GM18511 (cell line): Measurements from ENCODE around the gene SCMH1.
A peak's percentile ranks its signal among the peaks of the same experiment; 100 is the strongest.

Experiments used
- ATAC-seq: cut with Tn5 transposase; IDR thresholded peaks from one replicate; pipeline ENCODE4 v1.9.1; 2021; ENCODE audit warnings: mild to moderate bottlenecking, moderate library complexity; ENCODE audit not compliant: unreplicated experiment

SCMH1 gene

GRCh38 chr1:41241749-41242341 lies at the start of gene SCMH1:
Gene SCMH1, minus strand, starts transcription at chr1:41242306. Its CDS starts 56,173 bp downstream, at chr1:41186133.
- ATAC-seq = peak; percentile 47

- no peak for ATAC-seq
Observed at GRCh38 chr1:41291195-41291594, 49.1 kb upstream of the SCMH1 start.

DNA sequence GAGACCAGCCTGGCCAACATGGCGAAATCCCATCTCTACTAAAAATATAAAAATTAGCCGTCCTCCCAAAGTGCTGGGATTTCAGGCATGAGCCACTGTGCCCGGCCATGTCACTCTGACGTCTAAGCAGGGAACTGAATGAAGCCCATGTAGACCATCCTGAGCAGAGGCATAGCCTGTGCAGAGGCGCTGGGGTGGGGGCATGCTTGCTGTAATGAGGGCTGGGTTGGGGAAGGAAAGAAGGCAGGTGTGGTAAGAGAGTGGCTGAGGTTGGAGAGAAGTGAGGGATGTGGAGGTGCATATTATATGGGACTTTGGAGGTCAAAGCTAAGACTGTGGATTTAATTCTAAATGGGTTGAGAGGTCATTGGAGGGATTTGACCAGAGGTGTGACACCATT lies 47.1 kb upstream of the SCMH1 start:
- no peak for ATAC-seq

GRCh38 chr1:41286992-41287391 lies 44.9 kb upstream of the SCMH1 start:
- ATAC-seq = no peak

GRCh38 chr1:41286486-41286885 lies 44.4 kb upstream of the SCMH1 start:
- no peak for ATAC-seq

DNA sequence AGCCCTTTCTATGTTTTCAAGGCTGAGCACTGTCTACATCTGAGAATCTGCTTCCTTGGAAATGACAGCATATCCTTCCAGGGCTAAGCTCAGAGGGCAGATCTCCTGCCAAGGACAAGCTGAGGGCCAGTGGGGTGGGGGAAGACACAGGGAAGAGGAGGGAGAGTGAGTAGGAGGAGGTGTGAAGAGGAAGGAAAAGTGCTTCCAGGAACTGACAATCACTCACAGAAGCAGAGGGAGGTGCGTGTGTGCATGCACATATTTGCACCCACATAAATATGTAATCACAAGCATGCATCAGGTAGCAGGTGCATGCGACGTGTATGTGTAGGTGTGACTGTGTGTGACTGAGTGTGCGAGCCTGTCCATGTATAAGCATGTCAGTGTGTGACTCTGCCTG lies 43.7 kb upstream of the SCMH1 start:
- no peak for ATAC-seq

DNA sequence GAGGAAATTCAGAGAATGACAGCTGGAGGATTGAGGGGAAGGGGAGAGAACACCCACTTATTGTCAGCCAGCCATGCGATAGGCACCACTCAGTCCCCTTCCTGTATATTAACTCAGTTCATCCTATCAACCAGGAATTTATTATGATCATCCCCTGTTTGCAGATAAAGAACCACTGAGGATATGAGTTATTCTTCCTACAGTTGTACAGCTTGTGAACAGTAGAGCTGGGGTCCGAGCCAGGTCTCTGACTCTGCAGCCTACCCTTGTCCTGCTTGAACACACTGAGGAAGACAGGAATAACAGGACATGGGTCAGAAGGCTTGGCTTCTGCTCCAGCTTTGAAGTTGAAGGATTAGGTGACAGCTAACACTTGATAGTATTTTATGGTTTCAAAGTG lies 42.0 kb upstream of the SCMH1 start:
- ATAC-seq = no peak

GRCh38 chr1:41282679-41283317 lies 40.7 kb upstream of the SCMH1 start:
- no peak for ATAC-seq

DNA sequence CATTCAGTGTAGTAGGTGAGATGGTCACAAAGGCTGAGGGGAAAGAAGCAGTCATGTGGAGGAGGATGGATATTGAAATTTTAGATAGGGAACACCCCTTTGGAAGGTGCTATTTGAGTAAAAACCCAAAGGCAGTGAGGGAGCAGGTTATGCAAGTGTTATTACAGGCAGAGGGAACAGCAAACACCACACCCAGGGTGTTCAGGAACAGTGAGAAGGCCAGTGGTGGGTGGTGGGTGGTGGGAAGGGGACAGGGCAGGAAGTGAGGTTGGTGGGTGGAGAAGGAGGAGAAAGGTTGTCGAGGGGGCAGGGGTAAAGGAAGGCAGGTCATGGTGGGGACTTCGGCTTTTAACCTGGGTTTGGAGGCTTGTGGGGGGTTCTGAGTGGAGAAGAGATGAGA lies 39.2 kb upstream of the SCMH1 start:
- no peak for ATAC-seq

GRCh38 chr1:41280202-41281032 lies 38.3 kb upstream of the SCMH1 start:
- no peak for ATAC-seq

DNA sequence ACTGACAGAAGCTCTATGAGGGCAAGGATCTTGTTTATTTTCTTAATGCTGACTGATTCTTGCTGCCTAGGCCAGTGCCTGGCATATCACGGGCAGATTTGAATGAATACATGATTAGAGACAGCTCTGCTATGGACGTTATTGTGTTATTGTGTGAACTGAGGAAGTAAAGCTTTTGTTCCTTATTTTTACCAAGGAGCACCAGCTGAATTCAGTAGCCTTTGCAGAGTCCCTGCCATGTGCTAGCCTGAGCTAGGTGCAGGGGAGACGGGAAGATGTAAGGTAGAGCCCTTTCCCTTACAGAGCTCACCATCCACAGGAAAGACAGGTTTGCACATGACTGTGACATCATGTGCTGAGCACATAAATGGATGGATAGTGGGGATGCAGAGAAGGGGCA lies 36.0 kb upstream of the SCMH1 start:
- no peak for ATAC-seq

DNA sequence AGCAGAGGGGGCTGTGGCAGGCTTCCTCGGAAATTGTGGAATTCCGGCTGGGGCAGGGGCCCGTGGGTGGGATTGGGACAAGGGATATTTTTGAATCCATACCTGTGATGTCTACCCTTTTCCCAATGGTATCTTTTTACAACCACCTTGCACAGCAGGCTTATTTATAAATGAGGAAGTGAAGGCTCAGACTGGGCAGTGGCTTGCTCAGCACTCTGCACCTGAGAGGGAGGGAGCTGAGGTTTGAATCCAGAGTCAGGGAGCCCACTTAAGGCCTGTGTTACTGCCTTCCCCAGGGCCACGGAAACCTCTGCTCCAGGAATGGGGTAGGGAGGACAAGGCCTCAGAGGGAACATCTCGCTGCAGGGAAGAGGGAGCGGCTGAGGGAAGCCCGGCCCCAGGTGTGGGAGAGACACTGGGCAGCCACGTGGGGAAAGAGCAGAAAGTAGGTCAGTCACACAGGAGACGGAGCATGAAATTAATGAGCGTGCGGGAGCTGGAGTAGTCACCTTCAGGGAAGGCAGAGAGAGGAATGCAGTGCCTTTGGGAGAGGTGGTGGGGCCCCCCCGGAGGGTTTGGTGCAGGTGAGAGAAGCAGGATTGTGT lies 35.4 kb upstream of the SCMH1 start:
- ATAC-seq = no peak

DNA sequence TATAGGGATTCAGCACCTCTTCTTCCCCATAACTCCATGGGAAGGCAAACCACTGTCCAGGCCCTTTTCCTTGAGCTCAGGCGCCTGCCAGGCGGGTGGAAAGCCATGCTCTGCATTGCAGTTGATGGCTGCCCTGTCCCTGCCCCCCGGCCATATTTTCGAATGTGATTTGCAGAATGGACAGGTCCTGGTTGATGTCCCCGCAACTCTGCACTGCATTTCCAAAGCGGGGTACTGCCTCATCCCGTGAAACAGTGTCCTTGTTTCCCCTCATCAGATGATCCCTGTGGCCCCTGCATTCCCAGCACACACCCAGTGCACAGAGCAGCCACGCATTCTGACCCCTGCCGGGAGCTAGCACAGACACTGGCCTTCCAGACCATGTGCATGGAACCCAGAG lies 33.7 kb upstream of the SCMH1 start:
- ATAC-seq = no peak

- ATAC-seq = no peak
Observed at GRCh38 chr1:41274752-41275545, 32.8 kb upstream of the SCMH1 start.

DNA sequence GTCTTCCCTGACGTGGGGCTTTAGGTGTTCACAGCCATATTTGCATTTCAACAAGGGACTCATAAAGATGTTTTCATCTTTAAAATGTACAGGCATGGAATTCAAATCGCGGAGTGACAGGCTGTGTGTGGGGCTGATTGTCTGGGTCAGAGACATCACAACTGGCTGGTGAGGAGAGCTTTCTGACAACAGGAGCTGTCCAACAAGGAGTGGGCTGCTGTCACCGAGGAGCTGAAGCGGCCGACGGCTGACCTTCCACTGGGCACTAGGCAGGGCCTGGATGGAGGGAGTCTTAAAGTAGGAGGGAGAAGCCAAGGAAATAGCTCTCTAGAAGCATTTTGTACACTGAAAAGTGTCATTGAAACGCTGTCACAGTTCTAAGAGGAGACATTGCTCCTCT lies 30.5 kb upstream of the SCMH1 start:
- no peak for ATAC-seq

- no peak for ATAC-seq
Observed at GRCh38 chr1:41268154-41268770, 26.2 kb upstream of the SCMH1 start.

GRCh38 chr1:41261926-41262618 lies 20.0 kb upstream of the SCMH1 start:
- ATAC-seq = no peak

GRCh38 chr1:41260768-41261167 lies 18.7 kb upstream of the SCMH1 start:
- ATAC-seq = no peak

DNA sequence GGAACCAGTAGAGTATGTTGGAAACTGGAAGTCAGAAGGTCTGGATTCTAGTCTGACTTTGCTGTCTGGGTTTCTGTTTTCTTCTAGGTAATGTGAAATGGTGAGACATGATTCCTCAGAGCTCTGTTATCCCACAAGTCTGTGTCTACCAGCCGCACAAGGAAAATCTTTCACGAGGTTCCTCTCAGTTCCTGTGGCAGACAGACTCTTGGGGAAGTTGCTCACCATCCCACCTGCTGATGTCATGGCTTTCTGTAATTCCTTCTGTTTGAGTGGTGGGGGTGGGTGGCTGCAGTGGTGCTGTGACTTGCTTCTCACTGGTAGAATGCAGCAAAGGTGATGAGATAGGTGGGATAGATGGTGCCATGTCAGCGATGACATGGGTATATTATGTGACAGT lies 17.1 kb upstream of the SCMH1 start:
- ATAC-seq = no peak

GRCh38 chr1:41255978-41256377 lies 13.9 kb upstream of the SCMH1 start:
- ATAC-seq = no peak
